CD14-positive monocyte (primary cell): ENCODE measurements around the gene KLHDC8A. TPM values are rescaled to one million over a fixed set of nuclear protein-coding genes. Genes with fewer than 3 reads are reported as not detected.

ENCODE experiments used
- DNase-seq, 3 donors: peaks; one replicate each; pipeline ENCODE4 v3.0.0-alpha.2; 2011 to 2022
- H2AFZ ChIP-seq: 2 replicates; pipeline ENCODE4 v1.6.0; 2012; ENCODE audit warnings: mild to moderate bottlenecking, low read depth, low read length, inconsistent platforms; ENCODE audit not compliant: insufficient read depth, poor library complexity, severe bottlenecking
- H3K27ac ChIP-seq, 2 donors: 1 replicate in 1 of 2; 2 replicates in 1 of 2; pipeline ENCODE4 v1.5.1; 2012 to 2013; ENCODE audit warnings: low read length in 2 of 2, control low read depth in 1 of 2, inconsistent platforms in 1 of 2, low read depth in 1 of 2, mild to moderate bottlenecking in 1 of 2
- H3K27me3 ChIP-seq, 2 donors: one replicate each; pipeline versions ENCODE4 v1.6.0 to v1.6.1; 2011 to 2013; ENCODE audit warnings: low read length in 2 of 2; ENCODE audit not compliant: control insufficient read depth in 2 of 2, insufficient read depth in 2 of 2
- H3K36me3 ChIP-seq, 2 donors: replicated peaks in 1 of 2; 1 replicate in 1 of 2; 2 replicates in 1 of 2; pipeline versions ENCODE4 v1.5.1 to v1.6.1; 2012 to 2013; ENCODE audit warnings: low read length in 2 of 2, control low read depth in 1 of 2, inconsistent platforms in 1 of 2, mild to moderate bottlenecking in 1 of 2; ENCODE audit not compliant: insufficient read depth in 2 of 2, control insufficient read depth in 1 of 2
- H3K4me1 ChIP-seq, 2 donors: 1 replicate in 1 of 2; 2 replicates in 1 of 2; pipeline versions ENCODE4 v1.5.1 to v1.6.1; 2012 to 2013; ENCODE audit warnings: low read length in 2 of 2, control low read depth in 1 of 2, inconsistent platforms in 1 of 2, mild to moderate bottlenecking in 1 of 2, moderate library complexity in 1 of 2; ENCODE audit not compliant: insufficient read depth in 2 of 2, control insufficient read depth in 1 of 2
- H3K4me2 ChIP-seq: replicated peaks from 2 replicates; pipeline ENCODE3; 2012; ENCODE audit warnings: low read length, moderate library complexity, mild to moderate bottlenecking; ENCODE audit not compliant: poor library complexity, severe bottlenecking; ENCODE audit errors: extremely low read depth
- H3K4me3 ChIP-seq, 3 experiments: fragments of 200-600 bp in 1 of 3; sonication (generic) in 1 of 3; replicated peaks in 1 of 3; 1 replicate in 2 of 3; 2 replicates in 1 of 3; pipeline ENCODE4 v1.5.1; 2011 to 2013; ENCODE audit warnings: low read length in 3 of 3, mild to moderate bottlenecking in 3 of 3, control low read depth in 2 of 3, low read depth in 2 of 3, inconsistent platforms in 1 of 3, moderate library complexity in 1 of 3
- H3K79me2 ChIP-seq: 2 replicates; pipeline ENCODE4 v1.6.0; 2012; ENCODE audit warnings: mild to moderate bottlenecking, control low read depth, inconsistent platforms, low read length, moderate library complexity; ENCODE audit not compliant: insufficient read depth
- H3K9ac ChIP-seq: 2 replicates; pipeline ENCODE4 v1.6.0; 2017; ENCODE audit warnings: low read length, mild to moderate bottlenecking; ENCODE audit not compliant: insufficient read depth, poor library complexity, severe bottlenecking
- H3K9me3 ChIP-seq, 2 donors: replicated peaks in 1 of 2; 1 replicate in 1 of 2; 2 replicates in 1 of 2; pipeline versions ENCODE4 v1.5.1 to v1.6.1; 2012 to 2013; ENCODE audit warnings: low read length in 2 of 2, control low read depth in 1 of 2; ENCODE audit not compliant: control insufficient read depth in 1 of 2, insufficient read depth in 1 of 2
- H4K20me1 ChIP-seq: 2 replicates; pipeline ENCODE4 v1.6.0; 2012; ENCODE audit warnings: mild to moderate bottlenecking, low read length, control low read depth, moderate library complexity; ENCODE audit not compliant: insufficient read depth
- H3K27ac Mint-ChIP-seq, 7 donors: one replicate each; pipeline ENCODE4 v1.8.0; 2020; ENCODE audit warnings: mild to moderate bottlenecking in 7 of 7, mixed read lengths in 7 of 7, moderate library complexity in 6 of 7, inconsistent platforms in 2 of 7
- H3K27me3 Mint-ChIP-seq, 3 donors: one replicate each; pipeline ENCODE4 v1.8.0; 2021 to 2022; ENCODE audit warnings: low read depth in 3 of 3, mild to moderate bottlenecking in 3 of 3, mixed read lengths in 3 of 3, moderate library complexity in 3 of 3, inconsistent platforms in 1 of 3
- H3K36me3 Mint-ChIP-seq, 2 donors: one replicate each; pipeline ENCODE4 v1.8.0; 2020; ENCODE audit warnings: mixed read lengths in 2 of 2, inconsistent platforms in 1 of 2, mild to moderate bottlenecking in 1 of 2
- H3K4me1 Mint-ChIP-seq: one replicate; pipeline ENCODE4 v1.8.0; 2020; ENCODE audit warnings: mild to moderate bottlenecking, mixed read lengths
- H3K4me3 Mint-ChIP-seq, 2 donors: one replicate each; pipeline ENCODE4 v1.8.0; 2020; ENCODE audit warnings: mild to moderate bottlenecking in 2 of 2, mixed read lengths in 2 of 2, moderate library complexity in 1 of 2
- H3K9me3 Mint-ChIP-seq, 7 donors: one replicate each; pipeline ENCODE4 v1.8.0; 2020 to 2022; ENCODE audit warnings: mixed read lengths in 7 of 7, mild to moderate bottlenecking in 6 of 7, moderate library complexity in 6 of 7, inconsistent platforms in 2 of 7
- CTCF ChIP-seq: fragments of 200-600 bp; IDR thresholded peaks from one replicate; pipeline ENCODE4 v1.8.0; 2022; ENCODE audit warnings: antibody characterized with exemption, mild to moderate bottlenecking
- WGBS: methylation state at CpG from one replicate; pipeline ENCODE4 v1.1.5; 2013; ENCODE audit warnings: missing lambda C conversion rate; ENCODE audit not compliant: insufficient coverage; 5-methylcytosine and 5-hydroxymethylcytosine counted together
- intact Hi-C, 2 donors: fragments of 100-400 bp; cut with micrococcal nuclease; formaldehyde crosslinking; loops; one replicate each; pipeline versions ENCODE4 v1.15.0 to v1.15.1; 2023
- polyA plus RNA-seq, 3 donors: library from polyadenylated mRNA; depleted of rRNA in 1 of 3; unstranded in 2 of 3; stranded (reverse) in 1 of 3; fragments of 300-500 nt in 2 of 3; fragments of >200 nt in 1 of 3; fragmentation: Illumina TruSeq in 2 of 3; gene quantifications; 1 replicate in 2 of 3; 2 replicates in 1 of 3; pipeline ENCODE4 v1.2.3, GENCODE V29; 2012 to 2021

The KLHDC8A gene
- polyA plus RNA-seq, 3 donors = not detected

DNA sequence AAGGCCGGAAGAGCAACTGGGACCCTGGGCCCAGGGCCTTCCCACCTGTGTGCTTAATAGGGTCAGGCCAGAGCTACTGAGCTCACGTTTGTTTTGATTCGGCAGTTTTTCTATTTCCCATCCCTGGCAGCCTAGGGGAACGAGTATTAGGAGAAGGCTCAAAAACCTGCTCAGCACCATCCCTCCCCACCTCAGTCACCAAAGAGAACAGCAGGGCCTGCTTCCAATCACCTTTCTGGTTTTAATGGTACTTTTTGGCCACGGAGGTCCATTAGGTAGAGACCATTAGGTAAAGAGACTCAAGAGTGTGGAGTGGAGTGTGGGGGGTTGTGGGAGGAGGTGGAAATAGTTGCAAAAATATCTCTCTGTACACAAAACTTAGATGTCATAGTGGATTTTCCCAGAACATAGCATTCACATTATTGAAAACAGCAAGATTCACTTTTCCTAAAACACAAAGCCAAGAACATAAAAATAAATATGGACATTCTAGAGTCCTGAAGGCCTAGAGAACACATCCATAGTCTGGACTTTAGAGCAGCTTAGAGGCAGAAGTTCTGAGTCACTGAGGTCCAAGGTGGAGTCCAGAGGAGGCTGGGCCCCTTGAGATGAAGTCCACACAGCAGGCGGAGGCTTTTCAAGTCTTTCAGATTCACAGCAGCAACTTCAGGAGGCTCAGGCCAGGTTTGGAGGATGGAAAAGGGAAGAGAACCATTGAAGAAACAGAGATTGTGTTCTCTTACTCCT lies 54.7 kb downstream of the KLHDC8A start:
- Histone ChIP-seq H4K20me1 (peaks cover 59% of the 10 kb centered on the region), H3K27ac (no peak overlapping the region), H3K9ac (no peak overlapping the region), H3K4me3 (no peak overlapping the region), H3K27me3 (no peaks in the 10 kb centered on the region), H3K9me3 (no peaks in the 10 kb centered on the region), H3K79me2 (no peaks in the 10 kb centered on the region), H2AFZ (no peak overlapping the region), H3K4me2 (no peak overlapping the region), H3K36me3 (peaks cover 58 to 60% of the 10 kb centered on the region in 2 donors), H3K4me1 (peaks cover 10 to 23% of the 10 kb centered on the region in 2 donors)
- Mint-ChIP-seq H3K27me3 (peaks cover 2 to 5% (median 3%) of the 10 kb centered on the region in 3 donors), H3K36me3 (peaks cover 49 to 62% of the 10 kb centered on the region in 2 donors), H3K9me3 (no peaks in the 10 kb centered on the region), H3K4me1 (peaks cover 22% of the 10 kb centered on the region), H3K4me3 (no peak overlapping the region), H3K27ac (peak overlapping the region in 5 of 7 donors; percentile 43 to 60 (median 48))
- intact Hi-C loops = no loop called here
- TF ChIP-seq CTCF = no peak
- no peak for DNase-seq
- WGBS = 100% methylated on average over 4 of the region's 6 CpGs

DNA sequence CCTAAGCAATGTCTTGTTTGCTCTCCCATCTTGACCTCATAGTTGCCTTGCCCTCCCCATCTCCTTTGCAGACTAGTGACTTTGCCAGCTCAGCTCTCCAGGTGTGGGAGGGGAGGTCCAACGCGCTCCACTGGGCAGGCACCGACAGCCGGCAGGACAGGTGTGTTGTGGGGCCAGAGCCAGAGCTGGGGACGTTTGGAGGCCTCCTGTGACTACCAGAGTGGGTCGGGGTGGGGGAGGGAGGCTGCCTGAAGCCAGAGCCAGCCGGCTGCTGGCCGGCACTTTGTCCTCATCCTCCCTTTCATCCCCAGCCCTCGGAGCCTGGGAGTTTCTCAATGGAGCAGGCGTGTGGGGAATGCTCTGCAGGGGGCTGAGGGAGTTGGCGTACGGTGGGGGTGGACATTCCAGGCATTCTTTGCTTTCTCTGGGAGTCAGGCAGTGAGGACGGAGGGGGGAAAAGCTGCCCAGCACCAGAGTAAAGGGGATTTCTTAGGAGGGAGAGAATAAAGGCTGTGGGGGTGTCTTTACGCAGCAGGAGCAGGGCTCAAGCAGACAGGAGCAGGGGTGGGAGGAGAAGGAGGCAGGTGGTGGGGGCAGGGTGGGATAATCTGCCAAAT lies 55.4 kb downstream of the KLHDC8A start:
- Histone ChIP-seq H3K4me2 (no peak overlapping the region), H4K20me1 (peaks cover 52% of the 10 kb centered on the region), H3K36me3 (peaks cover 51 to 53% of the 10 kb centered on the region in 2 donors), H3K9ac (no peak overlapping the region), H2AFZ (no peak overlapping the region), H3K79me2 (no peaks in the 10 kb centered on the region), H3K4me1 (peaks cover 10 to 23% of the 10 kb centered on the region in 2 donors), H3K4me3 (no peak overlapping the region), H3K9me3 (no peaks in the 10 kb centered on the region), H3K27ac (no peak overlapping the region), H3K27me3 (no peaks in the 10 kb centered on the region)
- TF ChIP-seq CTCF = no peak
- peaks cover 2 to 5% (median 3%) of the 10 kb centered on the region in 3 donors for H3K27me3 Mint-ChIP-seq
- H3K27ac Mint-ChIP-seq = peak overlapping the region in 4 of 7 donors; percentile 11 to 74 (median 58)
- H3K4me3 Mint-ChIP-seq = no peak overlapping the region
- WGBS = 97% methylated on average over 9 of the region's 14 CpGs
- H3K4me1 Mint-ChIP-seq = peaks cover 23% of the 10 kb centered on the region
- no peaks in the 10 kb centered on the region for H3K9me3 Mint-ChIP-seq
- peaks cover 42 to 55% of the 10 kb centered on the region in 2 donors for H3K36me3 Mint-ChIP-seq
- intact Hi-C loops = no loop called here
- DNase-seq = no peak
